Sciatic nerve (tissue), 2 donors: ENCODE measurements around the gene ERC2. TPM values are rescaled to one million over a fixed set of nuclear protein-coding genes. Genes with fewer than 3 reads are reported as not detected.

Experiments used
- ATAC-seq: fragments of 200-7000 bp; cut with Tn5 transposase; one replicate; pipeline ENCODE4 v1.9.1; 2020; ENCODE audit warnings: mild to moderate bottlenecking, moderate library complexity
- DNase-seq: peaks from one replicate; pipeline ENCODE4 v3.0.0-alpha.2; 2020; ENCODE audit warnings: low spot score
- intact Hi-C: fragments of 100-400 bp; cut with DNase I; formaldehyde crosslinking; loops from one replicate; pipeline ENCODE4 v1.14.2; 2022
- total RNA-seq: library from RNA; stranded (reverse); fragmentation: NEBNext Ultra II Directional; extraction: Animal tissue kit (Norgen Biotek cat#: 25700); gene quantifications from one replicate; pipeline ENCODE4 v1.2.1, GENCODE V29; 2021
- donor health status: DM: no; HTN: no; CAD: no.
- donor health status: DM: no; HTN: no; CAD: no.

The ERC2 gene
- total RNA-seq, 1 donor from 2014 or later = 1.7 TPM

DNA sequence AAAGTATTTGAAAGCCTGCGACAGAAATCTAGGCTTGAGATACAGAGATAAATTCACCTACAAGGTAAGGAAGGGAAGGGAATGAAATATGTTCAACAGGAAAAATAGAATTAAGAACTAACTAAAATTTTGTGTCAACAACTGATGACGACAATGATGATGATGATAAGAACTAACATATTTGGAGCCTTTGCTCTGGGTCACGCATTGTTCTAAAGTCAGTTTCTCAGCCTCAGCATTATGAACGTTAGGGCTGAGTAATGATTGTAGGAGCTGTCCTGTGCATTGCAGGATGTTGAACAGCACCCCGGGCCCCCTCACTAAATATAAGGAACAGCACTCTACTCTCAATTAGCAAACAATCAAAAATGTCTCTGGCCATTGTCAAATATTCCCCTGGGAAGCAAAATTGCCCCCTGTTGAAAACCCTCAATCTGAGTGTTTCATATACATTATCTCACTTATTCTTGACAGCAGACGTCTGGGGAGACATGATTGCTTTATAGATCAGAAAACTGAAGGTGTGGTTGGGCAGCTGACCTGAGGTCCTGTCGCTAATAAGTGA lies 88.5 kb downstream of the ERC2 start:
- DNase-seq (no peak), ATAC-seq (no peak)
- intact Hi-C loops = no loop called here

DNA sequence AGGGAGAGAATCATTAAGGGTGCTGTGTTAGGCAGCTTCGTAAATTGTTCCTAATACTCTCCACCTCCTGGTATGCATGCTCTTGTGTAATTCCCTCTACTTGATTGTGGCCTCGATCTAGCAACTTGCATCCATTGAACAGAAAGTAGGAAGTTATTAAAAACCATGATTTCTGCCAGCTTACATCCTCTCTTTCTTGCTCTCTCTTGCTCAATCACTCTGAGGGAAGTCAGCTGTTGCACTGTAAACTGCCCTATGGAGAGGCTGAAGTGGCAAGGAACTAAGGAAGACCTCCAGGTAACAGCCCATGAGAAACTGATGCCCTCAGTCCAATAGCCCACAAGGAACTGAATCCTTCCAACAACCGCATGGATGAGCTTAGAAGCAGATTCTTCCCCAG lies 92.6 kb downstream of the ERC2 start:
- DNase-seq = no peak
- intact Hi-C loops = no loop called here

DNA sequence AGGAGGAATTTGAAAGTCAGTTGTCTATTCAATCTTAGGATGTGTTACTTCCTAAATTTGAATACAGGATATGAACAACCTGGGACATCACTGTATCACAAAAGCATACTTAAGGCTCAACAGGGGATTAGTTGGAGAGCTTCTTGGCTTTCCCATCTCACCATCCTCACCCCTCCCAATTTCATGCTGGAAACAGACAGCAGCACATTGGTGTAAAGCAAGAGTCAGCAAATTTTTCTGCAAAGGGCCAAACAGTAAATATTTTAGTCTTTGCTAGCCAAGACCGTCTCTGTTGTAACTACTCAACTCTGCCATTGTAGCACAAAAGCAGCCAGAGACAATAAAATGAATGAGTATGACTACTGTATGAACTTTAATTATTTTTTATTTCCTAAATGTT lies 94.9 kb downstream of the ERC2 start:
- DNase-seq (no peak), ATAC-seq (no peak)
- intact Hi-C loops = no loop called here

More for the DNA sequence above, 92.6 kb downstream of the ERC2 start:
- ATAC-seq = no peak

DNA sequence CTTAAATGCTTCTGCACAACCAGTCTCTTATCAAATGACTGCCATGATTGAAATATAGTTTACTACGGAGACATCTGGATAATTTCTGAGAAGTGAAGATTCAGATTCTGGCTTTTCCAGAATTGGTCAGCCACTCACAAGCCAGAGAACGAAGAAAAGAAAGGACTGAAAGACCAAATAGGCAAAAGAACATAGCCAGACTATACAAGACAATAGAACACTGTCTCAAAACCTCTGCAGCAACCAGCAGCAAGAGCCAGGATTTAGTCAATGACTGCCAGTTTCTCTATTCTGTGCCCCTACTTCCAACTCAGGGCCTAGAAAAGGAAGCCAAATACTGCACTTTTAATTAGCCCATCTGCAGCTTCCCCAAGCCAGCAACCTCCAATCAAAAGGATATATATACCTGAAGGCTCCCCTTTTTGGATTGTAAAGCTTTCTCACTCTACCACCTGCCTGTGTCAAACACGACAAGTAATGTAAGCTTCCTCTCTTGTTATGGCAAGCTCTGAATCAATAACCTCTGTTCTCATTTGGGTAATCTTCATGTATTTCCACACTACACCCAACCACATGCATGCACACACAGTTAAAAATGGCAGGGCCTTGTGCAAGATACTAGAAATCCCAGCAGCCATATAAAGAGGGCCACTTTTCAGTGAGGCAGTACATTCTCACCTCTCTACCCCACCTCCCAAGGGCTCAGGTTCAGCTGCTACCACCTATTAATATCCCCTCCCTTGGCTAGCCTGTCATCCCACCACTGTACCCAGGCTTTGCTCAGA lies 97.1 kb downstream of the ERC2 start:
- no peak for ATAC-seq
- DNase-seq = no peak
- intact Hi-C loops = no loop called here

DNA sequence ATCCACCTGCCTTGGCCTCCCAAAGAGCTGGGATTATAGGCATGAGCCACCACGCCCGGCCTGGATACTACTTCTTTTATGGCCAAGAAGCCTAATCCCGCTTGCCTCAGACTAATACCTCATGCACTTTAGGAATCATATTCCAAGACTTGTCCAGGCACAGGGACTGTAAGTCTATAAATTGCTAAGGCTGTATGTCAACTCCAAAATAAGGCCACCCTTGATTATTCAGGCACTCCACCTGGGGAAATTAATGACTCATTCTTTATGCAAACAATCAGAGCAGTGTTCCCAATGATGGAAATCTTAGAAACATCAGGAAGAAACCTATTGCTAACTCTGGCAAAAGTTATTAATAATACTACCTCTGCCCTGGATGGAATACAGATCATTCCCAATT lies 98.4 kb downstream of the ERC2 start:
- intact Hi-C loops = no loop called here

DNA sequence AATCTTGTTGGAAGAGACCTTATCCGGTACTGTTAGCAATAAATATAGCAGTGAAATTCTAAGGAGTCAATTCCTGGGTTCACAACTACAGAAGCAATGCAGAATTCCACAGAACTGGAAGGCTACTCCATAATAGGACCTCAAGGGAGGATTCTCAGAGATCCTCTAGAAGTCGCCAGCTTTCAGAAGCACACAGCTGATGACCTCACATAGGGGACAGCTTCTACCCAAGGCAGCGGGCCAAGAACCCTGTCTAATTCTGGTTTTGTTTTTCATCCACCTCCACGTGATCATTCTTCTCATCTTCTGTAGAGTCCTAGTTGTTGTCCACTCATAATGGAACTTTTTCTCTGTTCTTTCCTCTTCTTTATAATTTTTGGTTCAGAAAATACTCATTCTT lies 99.4 kb downstream of the ERC2 start:
- no peak for ATAC-seq
- intact Hi-C loops = no loop called here
- no peak for DNase-seq

More for the DNA sequence above, 98.4 kb downstream of the ERC2 start:
- DNase-seq (no peak), ATAC-seq (no peak)

DNA sequence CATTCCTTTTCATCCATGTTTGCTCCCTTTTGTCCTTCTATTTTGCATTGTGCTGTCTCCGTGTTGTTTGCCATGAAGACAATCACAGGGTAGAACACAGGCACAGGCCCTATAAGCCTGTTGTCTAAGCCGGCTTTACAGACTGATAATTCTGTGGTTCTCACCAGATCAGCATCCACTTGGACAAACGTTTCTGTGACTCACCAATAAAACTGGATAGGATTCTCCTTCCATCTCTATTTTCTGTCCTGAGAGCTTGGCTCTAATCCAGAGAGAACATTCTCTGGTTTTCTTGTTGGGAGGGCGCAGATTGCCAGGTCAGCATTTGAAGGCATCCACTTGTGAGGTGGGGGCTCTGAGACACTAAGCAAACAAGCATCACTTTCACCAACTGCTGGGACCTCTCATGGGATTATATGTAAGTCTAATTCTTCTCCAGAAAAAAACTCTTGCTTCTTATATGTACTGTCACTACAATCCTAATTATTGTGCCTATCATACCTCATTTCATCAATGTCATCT lies 101.6 kb downstream of the ERC2 start:
- ATAC-seq (no peak), DNase-seq (no peak)
- intact Hi-C loops = no loop called here

DNA sequence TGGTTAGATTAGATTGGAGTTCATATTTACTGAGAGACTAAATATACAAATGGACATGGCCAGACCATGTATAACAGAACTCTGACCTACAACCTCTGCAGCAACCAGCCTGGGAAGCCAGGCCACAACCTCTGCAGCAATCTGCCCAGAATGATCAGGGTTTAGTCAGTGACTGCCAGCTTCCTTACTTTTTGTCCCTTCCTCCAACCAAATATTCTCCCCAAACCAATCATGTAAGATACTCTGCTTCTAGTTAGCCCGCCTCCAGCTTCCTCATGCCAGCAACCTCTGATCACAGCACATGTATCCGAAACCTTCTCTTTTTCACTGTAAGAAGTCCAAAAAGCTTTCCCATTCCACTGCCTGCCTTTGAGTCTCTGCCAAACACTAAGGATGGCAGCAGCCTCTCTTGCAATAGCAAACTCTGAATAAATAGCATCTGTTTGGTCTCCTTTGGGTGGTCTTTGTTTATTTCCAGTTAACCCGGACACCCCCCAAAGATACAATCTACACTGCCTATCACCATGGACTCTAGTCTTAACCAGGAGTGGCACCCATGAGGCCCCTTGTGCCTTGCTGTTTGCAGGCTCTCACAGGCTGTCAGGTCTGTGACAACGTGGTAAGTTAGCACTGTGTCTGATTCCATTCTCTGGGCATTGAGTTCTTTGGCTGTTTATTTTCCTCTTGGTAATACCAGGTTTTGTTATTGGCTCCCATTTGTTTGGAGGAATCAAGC lies 102.2 kb downstream of the ERC2 start:
- DNase-seq (no peak), ATAC-seq (no peak)
- intact Hi-C loops = no loop called here

DNA sequence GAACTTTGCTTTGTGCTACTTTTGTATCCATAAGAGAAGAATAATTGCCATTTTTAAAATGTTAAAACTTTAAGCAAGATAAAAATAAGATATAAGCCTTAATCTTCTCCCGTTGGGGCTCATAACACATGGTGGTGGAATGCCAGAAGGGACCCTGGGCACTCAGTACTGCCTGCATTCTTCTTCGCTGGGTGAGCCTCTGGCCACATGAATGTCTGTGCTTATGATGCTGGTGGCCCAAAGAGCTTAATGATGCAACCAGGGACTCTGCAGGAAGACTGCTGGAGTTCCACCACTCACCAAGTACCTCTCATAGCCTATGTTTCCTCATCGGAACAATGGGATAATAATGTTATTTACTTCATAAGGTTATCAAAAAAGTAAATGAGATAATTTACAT lies 103.6 kb downstream of the ERC2 start:
- intact Hi-C loops = no loop called here
- no peak for ATAC-seq
- DNase-seq = no peak

DNA sequence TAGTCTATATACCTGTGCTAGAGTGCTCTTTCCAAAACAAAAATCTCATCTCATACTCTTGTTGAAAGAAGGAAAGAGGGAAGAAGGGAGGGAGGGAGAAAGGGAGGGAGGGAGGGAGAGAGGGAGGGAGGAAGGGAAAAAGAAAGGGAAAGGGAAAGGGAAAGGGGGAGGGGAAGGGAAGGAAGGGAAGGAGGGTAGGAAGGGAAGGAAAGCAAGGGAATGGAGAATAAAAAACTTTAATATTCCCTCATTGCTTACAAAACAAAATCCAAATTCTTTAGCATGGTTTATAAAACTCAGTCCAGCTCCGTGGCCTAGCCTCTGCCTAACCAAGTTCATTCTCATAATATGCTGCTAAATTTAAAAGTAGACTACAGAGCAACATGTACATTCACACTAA lies 104.5 kb downstream of the ERC2 start:
- intact Hi-C loops = no loop called here
- ATAC-seq = no peak
- no peak for DNase-seq

DNA sequence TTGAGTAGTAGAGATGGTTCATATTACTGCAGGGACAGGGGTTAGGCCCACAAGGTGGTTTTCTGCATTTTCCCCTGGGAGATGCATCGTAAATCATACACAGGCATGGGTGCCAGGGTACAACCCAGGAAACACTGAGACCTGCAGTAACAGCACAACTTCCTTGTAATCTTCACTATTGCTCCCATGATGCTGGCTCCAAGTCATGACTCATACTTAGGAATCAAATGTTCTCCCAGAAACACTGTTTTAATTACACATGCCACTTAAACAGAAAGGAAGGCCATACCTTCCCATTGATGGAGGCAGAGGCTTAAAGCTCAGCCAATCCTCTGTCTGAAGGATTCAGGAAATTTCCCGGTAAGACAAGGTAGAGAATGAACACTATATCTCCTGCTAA lies 106.5 kb downstream of the ERC2 start:
- DNase-seq = no peak
- no peak for ATAC-seq
- intact Hi-C loops = no loop called here

DNA sequence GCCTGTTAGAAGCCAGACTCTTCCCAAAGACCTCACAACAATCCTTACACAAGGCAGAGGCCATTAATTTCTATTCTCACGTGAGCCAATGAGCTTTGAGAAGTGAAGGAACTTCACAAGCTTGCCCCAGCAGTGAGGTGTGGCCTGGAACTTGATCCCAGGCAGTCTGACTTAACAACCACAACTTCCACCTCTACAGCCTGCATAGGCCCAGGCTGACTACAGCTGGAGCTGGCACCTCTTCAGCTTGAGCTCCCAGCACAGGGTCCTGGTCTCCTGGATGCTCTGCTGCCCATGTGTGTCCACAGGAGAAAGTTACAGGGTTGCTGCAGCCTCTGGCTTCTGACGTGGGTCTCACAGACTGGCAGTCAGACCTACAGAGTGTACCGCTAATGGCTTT lies 111.0 kb downstream of the ERC2 start:
- no peak for DNase-seq
- ATAC-seq = no peak
- intact Hi-C loops = no loop called here

DNA sequence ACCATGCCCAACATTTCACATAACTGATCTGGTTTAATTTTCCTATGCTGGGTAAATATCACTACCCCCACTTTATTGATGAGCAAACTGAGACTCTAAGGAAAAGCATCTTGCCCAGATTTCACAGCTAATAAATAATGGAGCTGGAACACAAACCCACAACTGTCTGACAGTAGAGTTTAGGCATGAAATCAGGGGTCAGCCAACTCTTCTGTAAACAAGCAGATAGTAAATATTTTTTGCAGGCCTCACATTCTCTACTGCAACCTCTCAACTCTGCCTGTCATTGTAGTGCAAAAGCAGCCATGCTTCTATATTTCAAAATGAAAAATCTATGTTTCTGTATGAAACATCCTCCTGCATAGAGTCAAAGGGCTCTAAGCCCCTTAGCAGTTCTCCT lies 111.5 kb downstream of the ERC2 start:
- ATAC-seq (no peak), DNase-seq (no peak)
- intact Hi-C loops = no loop called here

DNA sequence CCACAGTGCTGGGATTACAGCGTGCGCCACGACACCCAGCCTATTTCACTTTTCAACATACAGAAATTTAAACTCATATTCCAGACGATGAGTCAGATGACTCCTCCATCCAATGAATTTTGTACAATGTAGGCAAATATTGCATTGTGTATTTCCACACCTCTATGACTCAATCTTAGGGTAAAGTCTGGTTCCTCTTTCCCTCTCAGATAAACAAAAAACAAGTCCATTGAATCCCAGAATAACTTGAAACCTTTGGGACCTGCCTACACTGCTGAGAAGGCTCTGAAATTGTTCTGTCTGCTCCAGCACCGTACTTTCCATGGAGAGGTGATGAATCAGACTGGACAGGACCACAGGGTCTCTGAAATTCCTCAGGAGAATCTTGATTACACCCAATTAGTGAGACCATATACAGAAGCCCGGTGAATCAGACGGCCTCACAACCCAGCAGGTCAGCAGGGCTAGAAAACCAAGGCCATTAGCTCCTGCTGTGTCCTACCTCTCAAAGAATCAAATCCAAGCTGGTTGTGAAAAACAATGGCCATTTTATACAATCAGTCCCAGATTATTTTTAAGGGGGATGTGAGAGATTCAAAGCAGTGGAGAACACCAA lies 112.6 kb downstream of the ERC2 start:
- intact Hi-C loops = no loop called here
- DNase-seq (no peak), ATAC-seq (no peak)

DNA sequence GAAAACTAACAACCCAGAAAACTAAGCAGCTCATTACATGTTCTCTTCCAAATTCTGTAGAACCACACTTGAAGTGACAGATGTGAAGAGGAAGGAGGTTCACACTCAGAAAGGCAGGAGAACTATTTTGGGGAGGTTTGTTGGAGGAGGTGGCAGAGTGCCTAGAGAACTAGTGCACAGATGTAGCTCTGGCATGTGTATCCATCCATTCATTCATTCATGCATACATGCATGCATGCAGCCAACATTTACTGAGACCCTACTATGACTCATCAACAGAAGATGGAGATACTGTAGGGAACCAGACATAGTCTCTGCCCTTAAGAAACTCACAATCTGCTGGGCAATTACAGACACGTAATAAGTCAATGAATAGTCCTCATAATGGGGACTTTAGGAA lies 116.7 kb downstream of the ERC2 start:
- intact Hi-C loops = no loop called here
- DNase-seq = no peak
- ATAC-seq = no peak

DNA sequence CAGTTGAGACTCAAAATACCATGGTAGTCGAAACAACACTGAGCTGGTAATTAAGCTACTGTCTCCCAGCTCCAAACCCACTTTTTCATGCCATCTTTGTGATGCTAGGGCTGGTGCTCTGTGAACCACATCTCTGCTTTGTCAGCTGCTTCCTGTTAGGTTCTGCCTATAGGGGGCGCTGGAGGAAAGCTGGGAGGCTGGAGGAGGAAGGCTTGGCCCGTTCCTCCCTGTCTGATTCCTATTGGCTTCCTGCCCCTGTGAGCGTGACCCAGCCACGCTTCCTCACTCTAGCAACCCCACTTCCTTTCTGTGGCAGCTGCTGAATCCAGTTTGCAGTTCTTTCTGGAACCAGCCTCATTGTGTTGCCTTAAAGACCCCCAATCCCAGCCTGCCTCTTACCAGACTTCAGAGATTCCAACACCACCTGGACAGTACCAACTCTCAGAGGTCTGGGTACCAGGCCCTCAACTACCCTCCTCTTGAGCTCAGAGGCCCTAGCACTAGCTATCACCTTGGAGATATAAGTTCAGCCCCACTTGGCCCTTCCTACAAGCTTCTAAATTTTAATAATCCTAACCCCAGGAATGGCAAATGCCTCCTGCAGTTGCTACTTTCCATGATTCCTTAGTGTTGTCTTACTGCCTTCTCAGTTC lies 120.9 kb downstream of the ERC2 start:
- no peak for DNase-seq
- intact Hi-C loops = no loop called here
- no peak for ATAC-seq

DNA sequence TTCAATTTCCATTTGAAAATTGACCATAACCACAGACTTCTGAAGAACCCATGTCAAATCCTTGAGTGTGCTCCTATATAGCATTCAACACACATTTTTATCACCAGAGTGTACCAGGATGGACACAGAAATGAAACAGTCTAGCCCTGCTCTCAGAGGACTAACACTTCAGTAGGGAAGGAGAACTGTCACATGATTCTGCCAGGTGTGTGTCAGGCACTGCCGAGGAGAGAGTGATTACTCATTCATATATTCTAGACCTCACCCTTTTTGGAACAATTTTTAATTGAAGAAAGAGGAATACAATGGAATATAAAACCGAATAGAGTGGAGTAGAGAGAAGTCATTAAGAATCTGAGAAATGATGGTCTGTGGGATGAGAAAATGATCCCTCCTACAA lies 125.8 kb downstream of the ERC2 start:
- intact Hi-C loops = no loop called here
- ATAC-seq = no peak
- DNase-seq = no peak

DNA sequence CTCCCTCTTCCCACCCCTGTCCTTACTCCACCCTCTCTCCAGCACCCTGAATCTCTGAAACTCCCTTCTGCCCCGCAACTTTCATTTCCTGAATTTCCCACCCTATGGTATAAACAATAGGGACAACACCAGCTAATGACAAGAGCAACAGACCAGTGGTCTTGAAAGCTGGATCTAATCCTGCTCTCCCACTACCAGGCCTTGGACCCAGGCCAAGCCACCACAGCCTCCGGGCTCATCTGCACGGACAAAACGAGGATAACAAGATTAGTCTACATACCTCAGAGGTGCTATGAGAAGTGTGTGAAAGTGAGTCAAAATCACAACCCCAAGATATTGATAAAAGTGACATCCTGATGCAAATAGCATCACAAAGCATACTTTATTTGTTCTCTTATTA lies 128.6 kb downstream of the ERC2 start:
- intact Hi-C loops = no loop called here
- DNase-seq (no peak), ATAC-seq (no peak)

DNA sequence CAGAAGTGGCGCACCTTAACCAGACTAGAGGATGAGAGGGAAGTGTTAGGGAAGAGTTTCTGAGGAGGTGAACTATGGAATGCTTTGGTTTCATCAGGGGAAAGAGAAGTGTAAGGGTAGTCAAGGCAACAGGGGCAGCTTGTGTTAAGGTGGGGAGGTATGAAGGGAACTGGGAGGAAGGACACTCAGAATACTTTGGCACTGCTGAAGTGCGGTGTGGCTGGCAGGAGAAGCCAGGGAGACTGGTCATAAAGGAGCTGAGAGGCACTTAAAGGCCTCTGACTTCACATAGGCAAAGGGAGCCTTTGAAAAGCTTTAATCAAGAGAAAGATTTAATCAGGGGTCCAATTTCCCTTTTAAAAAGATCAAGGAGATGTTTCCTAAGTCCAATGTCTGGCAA lies 129.0 kb downstream of the ERC2 start:
- no peak for DNase-seq
- ATAC-seq = no peak
- intact Hi-C loops = no loop called here
